Activated naive CD8-positive, alpha-beta T cell (primary cell): ENCODE results near the gene MRPS16.

Experiments used
- H3K27ac Mint-ChIP-seq: one replicate; pipeline ENCODE4 v1.8.0; 2021; ENCODE audit warnings: mixed read lengths
- H3K27me3 Mint-ChIP-seq: one replicate; pipeline ENCODE4 v1.8.0; 2021; ENCODE audit warnings: mixed read lengths
- H3K36me3 Mint-ChIP-seq: one replicate; pipeline ENCODE4 v1.8.0; 2021; ENCODE audit warnings: mixed read lengths
- H3K4me1 Mint-ChIP-seq: one replicate; pipeline ENCODE4 v1.8.0; 2021; ENCODE audit warnings: low read depth, mixed read lengths
- H3K4me3 Mint-ChIP-seq: one replicate; pipeline ENCODE4 v1.8.0; 2021; ENCODE audit warnings: mild to moderate bottlenecking, mixed read lengths
- H3K9me3 Mint-ChIP-seq: one replicate; pipeline ENCODE4 v1.8.0; 2021; ENCODE audit warnings: low read depth, mixed read lengths

MRPS16 gene

DNA sequence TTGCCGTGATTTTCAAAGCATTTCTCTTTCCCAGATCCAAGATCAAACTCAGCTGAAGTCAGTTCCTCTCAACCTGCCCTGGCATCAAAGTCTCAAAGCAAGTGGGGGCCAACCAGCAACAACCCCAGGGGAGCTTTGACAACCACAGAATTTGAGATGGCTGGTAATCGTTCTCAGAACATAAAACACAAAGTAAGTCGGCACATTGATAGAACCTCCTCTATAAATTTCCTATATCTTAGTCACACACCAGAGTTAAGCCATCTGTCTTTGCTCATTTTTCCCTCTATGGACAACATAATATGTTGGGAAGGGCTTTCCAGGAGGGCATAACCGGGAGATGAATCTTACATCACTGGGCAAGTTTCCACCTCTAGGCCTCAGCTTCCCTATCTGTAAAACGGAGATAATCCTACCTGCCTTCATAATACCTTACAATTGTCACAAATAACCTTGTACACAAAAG, 4.2 kb downstream of the MRPS16 start:
- peak overlapping the region; percentile 99 for H3K4me3 Mint-ChIP-seq
- peaks cover 49% of the 10 kb centered on the region for H3K4me1 Mint-ChIP-seq

DNA sequence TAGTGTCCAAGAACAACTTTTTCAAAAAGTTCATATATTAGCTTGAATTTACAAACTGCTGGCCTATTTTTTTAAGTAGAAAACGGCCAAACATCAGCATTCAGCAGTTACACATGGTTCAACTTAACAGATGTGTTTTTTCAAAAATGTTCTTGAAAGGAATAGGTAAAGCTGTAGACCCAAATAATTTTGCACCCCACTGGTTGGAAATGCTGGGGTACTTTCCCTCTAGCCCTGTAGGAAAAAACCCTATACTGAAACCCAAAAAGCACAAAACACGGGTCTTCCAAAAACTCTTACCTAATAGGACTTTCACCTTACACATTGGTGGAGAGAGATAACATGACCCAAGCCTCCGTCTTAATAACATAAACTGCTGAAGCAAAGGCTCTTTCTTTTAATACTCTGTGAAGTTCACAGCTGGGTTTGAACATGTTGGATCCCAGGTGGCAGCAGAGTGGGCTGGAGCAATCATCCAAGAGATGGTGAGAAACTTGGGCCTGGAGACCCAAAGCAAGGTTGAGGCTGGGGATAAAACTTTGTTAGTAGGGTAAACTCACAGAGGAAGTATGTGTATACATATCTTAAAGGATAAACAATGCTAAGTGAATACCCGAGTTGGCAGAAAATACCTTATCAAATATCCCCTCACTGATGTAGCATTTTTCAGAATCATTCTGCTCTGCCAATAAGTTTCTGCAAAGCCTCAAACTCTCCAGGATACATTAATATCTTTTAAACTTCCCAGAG, 4.8 kb downstream of the MRPS16 start:
- Mint-ChIP-seq H3K4me3 (peak overlapping the region; percentile 99), H3K9me3 (no peaks in the 10 kb centered on the region), H3K36me3 (peaks cover 10% of the 10 kb centered on the region), H3K4me1 (peaks cover 47% of the 10 kb centered on the region), H3K27me3 (no peaks in the 10 kb centered on the region), H3K27ac (peak overlapping the region; percentile 96)

More for the DNA sequence above, 4.2 kb downstream of the MRPS16 start:
- peak overlapping the region; percentile 96 for H3K27ac Mint-ChIP-seq
- no peaks in the 10 kb centered on the region for H3K9me3 Mint-ChIP-seq
- H3K36me3 Mint-ChIP-seq, result peaks cover 10% of the 10 kb centered on the region
- no peaks in the 10 kb centered on the region for H3K27me3 Mint-ChIP-seq

- no peaks in the 10 kb centered on the region for H3K27me3 Mint-ChIP-seq
- peaks cover 10% of the 10 kb centered on the region for H3K36me3 Mint-ChIP-seq
- H3K4me1 Mint-ChIP-seq, result peaks cover 46% of the 10 kb centered on the region
- H3K9me3 Mint-ChIP-seq, result no peaks in the 10 kb centered on the region
- H3K4me3 Mint-ChIP-seq, result peak within 1 kb of the TSS; percentile 99
- peak within 1 kb of the TSS; percentile 96 for H3K27ac Mint-ChIP-seq
Measured at GRCh38 chr10:73246646-73247508, 5.6 kb downstream of the MRPS16 start, which contains the start of gene DNAJC9. Gene DNAJC9, minus strand, starts transcription at chr10:73247255. Its CDS starts 66 bp downstream, at chr10:73247189.

- H3K27me3 Mint-ChIP-seq, result no peaks in the 10 kb centered on the region
- peak overlapping the region; percentile 99 for H3K4me3 Mint-ChIP-seq
- H3K4me1 Mint-ChIP-seq, result peaks cover 41% of the 10 kb centered on the region
- no peaks in the 10 kb centered on the region for H3K9me3 Mint-ChIP-seq
- H3K27ac Mint-ChIP-seq, result peak overlapping the region; percentile 96
- peaks cover 10% of the 10 kb centered on the region for H3K36me3 Mint-ChIP-seq
Measured at GRCh38 chr10:73246322-73246645, 6.2 kb downstream of the MRPS16 start.

- Mint-ChIP-seq H3K9me3 (no peaks in the 10 kb centered on the region), H3K27me3 (no peaks in the 10 kb centered on the region), H3K27ac (peak overlapping the region; percentile 46), H3K4me3 (peak overlapping the region; percentile 99), H3K4me1 (peaks cover 32% of the 10 kb centered on the region), H3K36me3 (peaks cover 9% of the 10 kb centered on the region)
Measured at GRCh38 chr10:73244866-73245477, 7.5 kb downstream of the MRPS16 start.

GRCh38 chr10:73239908-73240307, 12.5 kb downstream of the MRPS16 start:
- H3K27me3 Mint-ChIP-seq, result no peaks in the 10 kb centered on the region
- peaks cover 2% of the 10 kb centered on the region for H3K36me3 Mint-ChIP-seq
- H3K4me3 Mint-ChIP-seq, result no peak overlapping the region
- H3K4me1 Mint-ChIP-seq, result peaks cover 9% of the 10 kb centered on the region
- H3K27ac Mint-ChIP-seq, result peak overlapping the region; percentile 28
- H3K9me3 Mint-ChIP-seq, result no peaks in the 10 kb centered on the region

DNA sequence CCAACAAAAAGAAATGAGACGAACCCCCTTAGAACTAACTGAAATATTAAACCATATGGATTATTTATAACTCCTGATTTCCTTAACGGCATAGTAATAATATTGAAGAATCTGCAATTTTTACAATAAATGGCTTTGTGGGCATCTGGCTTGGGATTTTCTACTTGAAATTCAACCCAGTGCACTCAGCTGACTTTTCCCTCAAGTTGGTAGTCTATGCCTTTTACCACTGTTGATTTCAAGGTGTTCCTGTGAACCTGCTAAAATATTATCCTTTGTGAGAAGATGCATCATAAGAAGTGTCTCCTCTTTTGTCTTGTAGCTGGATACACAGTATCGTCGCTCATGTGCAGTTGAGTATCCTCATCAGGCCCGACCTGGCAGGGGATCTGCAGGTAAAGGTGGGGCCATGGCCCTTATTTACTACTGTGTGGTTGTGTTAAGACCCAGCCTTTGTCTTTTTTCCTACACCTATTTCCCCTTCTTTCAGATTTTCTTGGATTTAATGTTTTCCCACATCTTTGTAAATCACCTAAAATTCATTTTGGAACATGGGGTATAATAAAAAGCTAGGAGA, 13.4 kb downstream of the MRPS16 start:
- H3K27me3 Mint-ChIP-seq, result no peaks in the 10 kb centered on the region
- H3K4me3 Mint-ChIP-seq, result no peak overlapping the region
- H3K27ac Mint-ChIP-seq, result no peak overlapping the region

DNA sequence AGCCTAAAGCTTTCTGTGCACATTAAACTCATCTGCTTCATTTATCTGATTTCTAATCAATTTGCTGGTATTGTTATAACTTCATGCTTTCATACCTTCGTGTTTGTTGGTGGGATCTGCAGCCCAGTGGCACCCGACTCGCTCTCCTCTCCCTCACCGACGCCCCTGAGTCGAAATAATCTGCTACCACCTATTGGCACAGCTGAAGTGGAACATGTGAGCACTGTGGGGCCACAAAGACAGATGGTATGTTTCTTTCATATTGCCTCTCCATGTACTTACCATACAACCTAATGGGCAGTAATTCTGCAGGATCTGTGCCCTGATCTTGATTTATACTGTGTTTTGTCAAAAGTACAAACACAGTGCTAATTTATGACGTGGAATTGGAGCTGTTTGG, 17.7 kb downstream of the MRPS16 start:
- no peak overlapping the region for H3K27ac Mint-ChIP-seq
- H3K27me3 Mint-ChIP-seq, result no peaks in the 10 kb centered on the region

More for the DNA sequence above, 13.4 kb downstream of the MRPS16 start:
- peaks cover 5% of the 10 kb centered on the region for H3K36me3 Mint-ChIP-seq
- peaks cover 2% of the 10 kb centered on the region for H3K4me1 Mint-ChIP-seq
- no peaks in the 10 kb centered on the region for H3K9me3 Mint-ChIP-seq

DNA sequence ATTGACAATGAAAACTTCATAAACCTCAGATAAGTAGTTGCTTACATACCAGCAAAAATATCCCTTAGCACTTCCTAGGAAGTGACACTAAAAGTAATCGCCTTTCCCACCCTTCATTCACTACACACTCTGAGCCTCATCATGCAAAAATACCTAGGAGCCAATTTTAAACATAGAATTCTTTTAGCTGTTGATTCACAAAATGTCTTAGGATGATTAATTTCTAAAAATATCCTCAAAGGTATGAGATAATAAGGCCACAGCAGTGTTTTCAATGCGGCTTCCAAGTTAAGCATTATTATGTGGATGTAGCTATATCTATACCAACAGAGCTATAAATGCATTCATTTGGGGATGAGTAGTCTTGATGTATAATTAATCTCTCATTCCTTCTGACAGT, 18.6 kb downstream of the MRPS16 start:
- no peak overlapping the region for H3K4me3 Mint-ChIP-seq
- no peak overlapping the region for H3K27ac Mint-ChIP-seq
- H3K4me1 Mint-ChIP-seq, result peaks cover 2% of the 10 kb centered on the region
- no peaks in the 10 kb centered on the region for H3K9me3 Mint-ChIP-seq
- peaks cover 6% of the 10 kb centered on the region for H3K36me3 Mint-ChIP-seq
- H3K27me3 Mint-ChIP-seq, result no peaks in the 10 kb centered on the region

More for the DNA sequence above, 17.7 kb downstream of the MRPS16 start:
- no peak overlapping the region for H3K4me3 Mint-ChIP-seq
- H3K4me1 Mint-ChIP-seq, result peaks cover 2% of the 10 kb centered on the region
- peaks cover 6% of the 10 kb centered on the region for H3K36me3 Mint-ChIP-seq
- no peaks in the 10 kb centered on the region for H3K9me3 Mint-ChIP-seq

GRCh38 chr10:73232887-73233286, 19.6 kb downstream of the MRPS16 start:
- Mint-ChIP-seq H3K36me3 (peaks cover 6% of the 10 kb centered on the region), H3K4me1 (peaks cover 2% of the 10 kb centered on the region), H3K4me3 (no peak overlapping the region), H3K27me3 (no peaks in the 10 kb centered on the region), H3K27ac (peak overlapping the region; percentile 29), H3K9me3 (no peaks in the 10 kb centered on the region)

DNA sequence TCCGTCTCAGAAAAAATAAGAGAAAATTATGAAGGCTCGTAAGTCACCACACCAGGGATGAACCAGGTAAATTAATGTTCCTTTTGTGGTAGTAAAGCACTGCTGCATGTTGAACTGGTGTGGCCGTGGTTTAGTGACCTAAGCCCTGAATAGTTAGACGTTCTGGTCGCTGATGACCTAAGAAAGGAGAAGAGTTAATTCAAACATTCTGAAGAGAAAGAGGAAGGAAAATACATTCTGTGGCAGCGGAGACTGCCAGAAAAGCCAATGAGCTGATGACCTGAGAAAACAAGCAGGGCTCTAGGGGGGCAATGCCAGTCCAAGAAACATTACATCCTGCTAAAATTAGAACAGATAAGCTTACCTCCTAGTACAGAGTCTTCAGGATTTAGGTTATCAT, 22.9 kb downstream of the MRPS16 start:
- Mint-ChIP-seq H3K9me3 (no peaks in the 10 kb centered on the region), H3K4me1 (peaks cover 2% of the 10 kb centered on the region), H3K36me3 (peaks cover 3% of the 10 kb centered on the region), H3K27ac (no peak overlapping the region), H3K27me3 (no peaks in the 10 kb centered on the region), H3K4me3 (no peak overlapping the region)

DNA sequence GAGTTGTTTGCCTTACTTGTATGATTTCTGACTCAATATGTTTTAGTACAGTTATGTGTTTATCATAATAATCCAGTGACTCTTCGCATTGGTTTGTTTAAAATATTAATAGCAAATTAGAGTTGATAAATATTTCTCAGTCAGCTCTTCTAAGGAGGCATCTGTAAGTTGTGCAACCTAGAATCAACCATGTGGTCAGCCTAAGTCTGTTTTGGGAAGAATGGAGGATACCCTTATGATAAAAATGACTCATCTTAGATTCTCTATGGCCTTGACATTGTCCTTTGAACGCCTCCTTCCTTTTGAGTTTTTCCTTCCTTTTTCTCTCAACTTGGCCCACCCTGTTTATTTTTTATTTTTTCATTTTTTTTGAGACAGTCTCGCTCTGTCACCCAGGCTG, 24.2 kb downstream of the MRPS16 start:
- Mint-ChIP-seq H3K36me3 (peaks cover 3% of the 10 kb centered on the region), H3K4me1 (peaks cover 2% of the 10 kb centered on the region), H3K27ac (no peak overlapping the region), H3K27me3 (no peaks in the 10 kb centered on the region), H3K9me3 (no peaks in the 10 kb centered on the region), H3K4me3 (no peak overlapping the region)

DNA sequence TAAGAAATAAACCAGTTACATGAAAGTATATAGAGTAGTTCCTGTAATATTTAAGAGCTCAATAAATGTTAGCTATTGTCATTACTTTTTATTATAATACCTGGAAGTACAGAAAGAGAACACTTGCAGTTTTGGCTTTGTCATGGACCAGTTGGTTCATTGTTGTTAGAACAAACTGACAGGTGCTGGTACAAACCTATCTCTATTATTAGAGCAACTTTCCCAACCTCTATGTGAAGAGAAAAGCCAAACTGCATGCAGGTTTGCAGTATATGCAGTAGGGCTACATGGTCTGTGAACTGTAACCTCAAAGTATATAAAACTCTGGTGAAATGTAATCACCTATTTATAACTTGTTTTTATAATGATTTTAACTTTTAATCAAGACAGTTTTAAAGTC, 25.8 kb downstream of the MRPS16 start:
- Mint-ChIP-seq H3K9me3 (no peaks in the 10 kb centered on the region), H3K36me3 (peaks cover 4% of the 10 kb centered on the region), H3K4me3 (no peak overlapping the region), H3K27ac (no peak overlapping the region), H3K27me3 (no peaks in the 10 kb centered on the region), H3K4me1 (no peaks in the 10 kb centered on the region)

GRCh38 chr10:73225518-73225917, 26.9 kb downstream of the MRPS16 start:
- H3K4me1 Mint-ChIP-seq, result no peaks in the 10 kb centered on the region
- peaks cover 4% of the 10 kb centered on the region for H3K36me3 Mint-ChIP-seq
- H3K9me3 Mint-ChIP-seq, result no peaks in the 10 kb centered on the region
- no peaks in the 10 kb centered on the region for H3K27me3 Mint-ChIP-seq
- H3K4me3 Mint-ChIP-seq, result no peak overlapping the region
- H3K27ac Mint-ChIP-seq, result no peak overlapping the region
